Activated CD4-positive, alpha-beta T cell treated with anti-CD3 and anti-CD28 coated beads, Interleukin-2, amount 10 ng/mL, durations not matched to agents 7 days and 5 days (primary cell): ENCODE data around the gene BNC2. TPM values are rescaled to one million over a fixed set of nuclear protein-coding genes. Genes with fewer than 3 reads are reported as not detected.

Source experiments
- CTCF ChIA-PET: fragments of 350-600 bp; sonication (Branson Sonifier 250); formaldehyde crosslinking; loops from one replicate; lab custom pipeline; 2021; ENCODE audit warnings: antibody characterized with exemption; lab: Charles Lee
- POLR2A ChIA-PET: fragments of 350-600 bp; sonication (Branson Sonifier 250); formaldehyde crosslinking; loops from one replicate; lab custom pipeline; 2021; ENCODE audit warnings: antibody characterized with exemption; lab: Charles Lee
- DNase-seq: peaks from one replicate; pipeline ENCODE4 v3.0.0-alpha.2; 2020
- H3K27ac Mint-ChIP-seq: one replicate; pipeline ENCODE4 v1.8.0; 2021; ENCODE audit warnings: mild to moderate bottlenecking, moderate library complexity, mixed read lengths
- H3K27me3 Mint-ChIP-seq: one replicate; pipeline ENCODE4 v1.8.0; 2021; ENCODE audit warnings: mixed read lengths
- H3K36me3 Mint-ChIP-seq: one replicate; pipeline ENCODE4 v1.8.0; 2021; ENCODE audit warnings: low read depth, mixed read lengths
- H3K4me1 Mint-ChIP-seq: one replicate; pipeline ENCODE4 v1.8.0; 2021; ENCODE audit warnings: mixed read lengths
- H3K4me3 Mint-ChIP-seq: one replicate; pipeline ENCODE4 v1.8.0; 2021; ENCODE audit warnings: mild to moderate bottlenecking, moderate library complexity, mixed read lengths
- H3K9me3 Mint-ChIP-seq: one replicate; pipeline ENCODE4 v1.8.0; 2021; ENCODE audit warnings: mixed read lengths
- total RNA-seq, 2 experiments: library from RNA; stranded (reverse); gene quantifications; one replicate each; pipeline ENCODE4 v1.2.3, GENCODE V29; 2021

The BNC2 gene
- total RNA-seq, 2 experiments from 2014 or later: not detected

DNA sequence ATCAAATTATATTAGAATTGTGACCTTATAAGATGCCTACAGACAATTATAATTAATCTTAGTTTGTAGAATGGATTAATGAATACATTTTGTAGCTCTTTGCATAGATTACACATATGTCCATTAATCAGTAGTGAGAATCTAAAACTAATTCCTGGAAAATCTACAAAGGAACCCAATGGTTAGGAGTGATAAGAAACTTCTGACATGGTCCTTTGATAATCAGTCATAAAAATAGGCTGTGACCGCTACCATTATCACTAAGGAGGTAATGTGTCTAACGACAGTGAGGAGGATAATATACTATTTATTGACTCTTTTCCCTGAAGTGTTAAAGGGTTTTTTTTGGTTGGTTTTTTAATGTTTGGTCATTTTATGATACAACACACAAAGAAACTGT is 46.6 kb downstream of the BNC2 start:
- peaks cover 3% of the 10 kb centered on the region for H3K27me3 Mint-ChIP-seq
- no peak overlapping the region for H3K27ac Mint-ChIP-seq
- POLR2A ChIA-PET: no interaction called here
- no peak overlapping the region for H3K4me3 Mint-ChIP-seq
- H3K36me3 Mint-ChIP-seq: no peaks in the 10 kb centered on the region
- H3K9me3 Mint-ChIP-seq: no peaks in the 10 kb centered on the region
- CTCF ChIA-PET: no interaction called here
- DNase-seq: no peak
- H3K4me1 Mint-ChIP-seq: no peaks in the 10 kb centered on the region

GRCh38 chr9:16821344-16821743 is 49.1 kb downstream of the BNC2 start:
- CTCF ChIA-PET: no interaction called here
- POLR2A ChIA-PET: no interaction called here
- no peaks in the 10 kb centered on the region for H3K27me3 Mint-ChIP-seq

GRCh38 chr9:16817514-16817913 is 53.0 kb downstream of the BNC2 start:
- POLR2A ChIA-PET: no interaction called here
- CTCF ChIA-PET: interaction anchor here (0.9 kb wide), 1 partner anchor 48 kb away, joined by 3 read pairs; no protein-coding TSS in a partner anchor
- H3K4me1 Mint-ChIP-seq: no peaks in the 10 kb centered on the region
- DNase-seq: no peak
- H3K27ac Mint-ChIP-seq: no peak overlapping the region
- H3K36me3 Mint-ChIP-seq: no peaks in the 10 kb centered on the region
- no peaks in the 10 kb centered on the region for H3K9me3 Mint-ChIP-seq
- H3K4me3 Mint-ChIP-seq: no peak overlapping the region
- no peaks in the 10 kb centered on the region for H3K27me3 Mint-ChIP-seq

More at GRCh38 chr9:16821344-16821743, 49.1 kb downstream of the BNC2 start:
- no peak for DNase-seq
- H3K4me1 Mint-ChIP-seq: no peaks in the 10 kb centered on the region
- H3K36me3 Mint-ChIP-seq: no peaks in the 10 kb centered on the region
- H3K27ac Mint-ChIP-seq: no peak overlapping the region
- no peaks in the 10 kb centered on the region for H3K9me3 Mint-ChIP-seq
- H3K4me3 Mint-ChIP-seq: no peak overlapping the region

DNA sequence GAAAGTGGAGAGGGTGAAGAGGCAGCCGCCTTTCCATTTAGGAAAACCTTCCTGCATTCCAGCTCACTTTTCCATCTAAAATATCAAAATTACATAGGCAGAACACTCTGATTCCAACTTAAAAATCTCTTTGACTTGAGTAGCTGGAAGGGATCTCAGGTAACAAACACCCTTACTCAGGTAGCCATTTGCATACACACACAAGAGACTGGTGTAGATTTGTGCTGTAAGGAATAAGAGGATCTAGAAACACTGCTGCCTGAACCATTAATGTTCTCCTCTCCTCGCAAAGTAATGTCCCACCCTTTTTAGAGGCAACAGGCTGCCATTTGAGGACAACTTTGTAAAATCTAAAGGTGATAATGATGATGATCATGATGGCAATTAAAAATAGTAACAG is 53.5 kb downstream of the BNC2 start:
- no peak overlapping the region for H3K27ac Mint-ChIP-seq
- no peak for DNase-seq
- no peaks in the 10 kb centered on the region for H3K36me3 Mint-ChIP-seq
- no peaks in the 10 kb centered on the region for H3K9me3 Mint-ChIP-seq
- POLR2A ChIA-PET: no interaction called here
- no peaks in the 10 kb centered on the region for H3K27me3 Mint-ChIP-seq
- no peak overlapping the region for H3K4me3 Mint-ChIP-seq
- CTCF ChIA-PET: no interaction called here
- no peaks in the 10 kb centered on the region for H3K4me1 Mint-ChIP-seq

- H3K27ac Mint-ChIP-seq: no peak overlapping the region
- no peaks in the 10 kb centered on the region for H3K36me3 Mint-ChIP-seq
- H3K27me3 Mint-ChIP-seq: no peaks in the 10 kb centered on the region
- H3K4me1 Mint-ChIP-seq: no peaks in the 10 kb centered on the region
- POLR2A ChIA-PET: no interaction called here
- H3K4me3 Mint-ChIP-seq: no peak overlapping the region
- CTCF ChIA-PET: no interaction called here
- DNase-seq: no peak
- no peaks in the 10 kb centered on the region for H3K9me3 Mint-ChIP-seq
These were observed 54.5 kb downstream of the BNC2 start for GRCh38 chr9:16816011-16816410.

- H3K36me3 Mint-ChIP-seq: no peaks in the 10 kb centered on the region
- POLR2A ChIA-PET: no interaction called here
- H3K27ac Mint-ChIP-seq: no peak overlapping the region
- CTCF ChIA-PET: no interaction called here
- no peaks in the 10 kb centered on the region for H3K27me3 Mint-ChIP-seq
- no peaks in the 10 kb centered on the region for H3K9me3 Mint-ChIP-seq
- no peaks in the 10 kb centered on the region for H3K4me1 Mint-ChIP-seq
- no peak overlapping the region for H3K4me3 Mint-ChIP-seq
- no peak for DNase-seq
These were observed 55.4 kb downstream of the BNC2 start for GRCh38 chr9:16815079-16815478.

DNA sequence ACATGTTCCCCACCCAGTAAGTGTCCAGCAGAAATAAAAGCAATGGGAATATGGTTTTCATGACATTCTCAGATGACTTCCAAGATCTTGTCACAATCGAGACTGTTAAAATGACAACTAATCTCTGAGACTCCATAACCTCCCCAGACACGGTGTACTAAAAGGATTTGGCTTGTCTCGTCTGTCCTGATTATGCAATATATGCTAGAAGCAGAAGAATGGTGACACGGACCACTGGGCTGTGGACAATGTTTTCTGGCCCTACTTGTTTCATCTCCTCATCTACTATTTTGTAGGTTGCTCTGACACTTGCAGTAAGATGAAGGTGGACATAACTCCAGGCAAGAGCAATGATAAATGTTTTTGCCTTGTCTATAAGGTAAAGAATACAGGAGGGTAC is 56.6 kb downstream of the BNC2 start:
- ChIA-PET CTCF (no interaction called here), POLR2A (no interaction called here)
- H3K4me3 Mint-ChIP-seq: no peak overlapping the region
- no peak for DNase-seq
- H3K9me3 Mint-ChIP-seq: no peaks in the 10 kb centered on the region
- no peaks in the 10 kb centered on the region for H3K36me3 Mint-ChIP-seq
- no peaks in the 10 kb centered on the region for H3K4me1 Mint-ChIP-seq
- no peaks in the 10 kb centered on the region for H3K27me3 Mint-ChIP-seq
- no peak overlapping the region for H3K27ac Mint-ChIP-seq

DNA sequence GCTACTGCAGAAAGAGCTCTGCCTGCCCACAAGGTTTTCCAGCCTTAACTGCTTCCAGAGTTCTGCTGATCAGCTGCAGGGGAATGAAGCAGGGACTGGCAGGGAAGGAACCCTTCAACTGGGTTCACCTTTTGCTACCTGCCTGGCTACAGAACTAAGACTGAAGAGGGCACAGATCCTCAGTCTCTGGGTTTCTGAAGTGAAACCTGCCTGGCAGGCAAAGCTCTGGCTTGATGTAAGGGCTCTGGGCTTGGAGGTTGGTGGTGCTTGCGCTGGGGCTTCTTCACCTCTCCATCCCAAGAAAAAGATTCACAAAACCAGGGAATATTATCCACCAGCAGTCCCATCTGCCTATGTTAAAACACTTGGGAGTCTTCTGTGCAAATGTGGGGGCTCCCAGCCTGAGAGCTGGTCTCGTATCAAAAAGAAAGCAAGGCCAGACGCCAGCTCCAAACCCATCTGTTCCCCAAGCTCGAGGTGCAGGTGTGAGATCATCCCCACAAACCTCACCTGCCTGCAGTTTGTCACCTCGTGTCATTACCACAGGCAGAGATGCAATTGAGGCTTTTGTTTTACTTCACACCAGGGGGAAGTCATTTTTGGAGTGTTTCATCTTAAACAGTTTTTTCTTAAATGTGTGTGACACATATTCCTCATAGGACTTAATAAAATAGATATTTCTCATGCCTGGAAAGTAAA is 58.3 kb downstream of the BNC2 start:
- CTCF ChIA-PET: interaction anchor here (0.5 kb wide), 1 partner anchor 169 kb away, joined by 3 read pairs; no protein-coding TSS in a partner anchor
- POLR2A ChIA-PET: no interaction called here
- Mint-ChIP-seq H3K9me3 (no peaks in the 10 kb centered on the region), H3K4me1 (no peaks in the 10 kb centered on the region), H3K36me3 (no peaks in the 10 kb centered on the region), H3K27me3 (no peaks in the 10 kb centered on the region), H3K27ac (no peak overlapping the region), H3K4me3 (no peak overlapping the region)
- DNase-seq: no peak

DNA sequence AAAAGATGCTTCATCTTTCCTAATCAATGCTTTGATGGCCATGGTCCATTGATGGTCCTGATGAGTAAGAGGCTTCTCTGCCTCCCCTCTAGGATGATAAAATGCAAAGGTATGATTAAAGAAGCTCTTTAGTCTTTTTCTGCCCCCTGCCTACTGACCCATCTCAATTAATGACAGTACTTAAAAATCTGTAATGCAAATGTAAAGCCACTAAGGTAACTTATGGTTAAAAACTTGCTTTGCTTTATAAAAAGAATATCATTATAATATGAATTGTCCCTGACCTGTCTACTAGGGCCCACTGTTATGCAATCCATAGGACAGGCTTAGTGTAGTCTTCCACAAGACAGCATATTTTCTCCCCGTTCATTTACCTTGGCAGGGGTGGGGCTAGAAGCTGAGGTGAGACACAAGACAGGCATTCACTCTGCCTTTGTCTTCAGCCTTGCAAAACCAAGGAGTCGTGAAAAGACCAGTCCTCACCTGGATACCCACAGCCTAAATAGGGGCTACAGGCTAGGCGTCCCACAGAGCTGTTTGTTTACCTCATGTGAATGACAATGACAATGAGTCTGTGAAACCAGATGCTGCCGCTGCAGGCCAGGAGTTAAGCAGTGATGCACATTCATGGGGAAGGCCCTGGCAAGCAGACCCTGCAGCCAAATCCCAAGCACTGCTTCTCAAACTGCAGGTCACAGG is 60.4 kb downstream of the BNC2 start:
- Mint-ChIP-seq H3K36me3 (no peaks in the 10 kb centered on the region), H3K27ac (no peak overlapping the region), H3K9me3 (no peaks in the 10 kb centered on the region), H3K4me1 (no peaks in the 10 kb centered on the region), H3K27me3 (no peaks in the 10 kb centered on the region), H3K4me3 (no peak overlapping the region)
- no peak for DNase-seq
- ChIA-PET CTCF (no interaction called here), POLR2A (no interaction called here)

DNA sequence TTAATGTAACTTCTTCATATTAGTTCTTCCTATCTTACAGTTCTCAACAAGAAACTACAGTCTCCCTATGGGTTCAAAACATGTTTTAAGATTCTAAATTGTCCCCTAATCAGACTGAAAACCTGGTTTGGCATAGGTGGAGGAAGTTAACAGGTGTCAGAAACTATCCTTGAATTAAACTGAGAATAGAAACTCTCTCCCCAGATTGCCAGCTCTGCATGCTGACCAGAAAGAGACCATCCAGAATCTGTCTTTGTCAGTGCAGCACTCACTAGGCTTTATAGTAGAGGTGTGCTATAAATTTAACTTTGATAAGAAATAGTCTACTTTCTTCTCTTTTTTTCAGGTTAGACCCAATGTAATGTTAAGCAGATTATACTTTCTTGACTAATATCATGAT is 63.8 kb downstream of the BNC2 start:
- POLR2A ChIA-PET: no interaction called here
- no peaks in the 10 kb centered on the region for H3K9me3 Mint-ChIP-seq
- no peaks in the 10 kb centered on the region for H3K27me3 Mint-ChIP-seq
- DNase-seq: no peak
- no peak overlapping the region for H3K27ac Mint-ChIP-seq
- H3K36me3 Mint-ChIP-seq: no peaks in the 10 kb centered on the region
- no peak overlapping the region for H3K4me3 Mint-ChIP-seq
- CTCF ChIA-PET: interaction anchor here (1.1 kb wide), 1 partner anchor 1212 kb away, joined by 3 read pairs; no protein-coding TSS in a partner anchor
- no peaks in the 10 kb centered on the region for H3K4me1 Mint-ChIP-seq

DNA sequence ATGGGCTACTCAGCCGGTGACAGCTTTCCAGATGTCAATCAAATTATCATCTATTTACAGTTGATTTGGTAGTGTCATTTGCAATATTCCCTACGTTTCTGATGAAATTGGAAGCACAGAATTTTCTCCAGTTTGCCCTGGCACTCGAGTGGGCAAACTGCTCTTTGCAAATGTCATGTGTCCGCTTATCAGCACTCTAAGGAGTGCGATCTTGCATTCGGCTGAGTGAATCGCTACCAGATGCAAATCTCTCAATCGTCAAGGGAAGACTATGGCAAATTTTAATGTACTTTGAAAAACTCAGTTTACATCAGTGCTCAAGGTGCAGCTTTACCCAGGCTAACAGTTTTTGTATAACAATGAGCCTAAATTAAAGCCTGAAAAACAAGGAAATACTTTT is 66.8 kb downstream of the BNC2 start:
- no peaks in the 10 kb centered on the region for H3K36me3 Mint-ChIP-seq

DNA sequence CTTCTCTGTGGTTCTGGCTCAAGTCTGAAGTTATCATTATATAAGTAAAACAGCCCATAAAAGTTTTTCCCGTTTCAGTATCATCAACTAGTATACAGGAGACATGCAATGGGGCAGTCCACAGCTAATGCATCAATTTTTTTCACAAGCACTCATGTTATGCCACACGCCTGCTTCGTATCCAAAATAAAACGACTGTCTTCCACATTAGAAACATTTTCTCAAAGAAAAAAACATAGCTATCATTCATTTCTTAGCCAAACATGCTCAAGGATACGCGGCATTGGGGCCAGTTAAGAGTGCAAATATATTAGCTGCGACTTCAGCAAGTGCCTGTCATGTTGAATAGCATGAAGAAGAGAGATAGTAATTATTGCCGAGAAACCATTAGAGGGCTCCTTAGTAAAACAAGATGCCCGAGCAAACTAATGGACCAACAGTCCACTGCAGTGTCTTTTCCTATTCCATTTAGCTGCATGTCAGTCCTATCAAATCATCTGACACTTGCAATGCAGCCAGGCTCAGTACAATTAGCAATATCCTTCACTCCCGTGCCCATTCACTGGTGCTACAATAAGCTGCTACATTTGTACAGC is 68.5 kb downstream of the BNC2 start:
- ChIA-PET POLR2A (no interaction called here), CTCF (no interaction called here)
- H3K27me3 Mint-ChIP-seq: no peaks in the 10 kb centered on the region
- no peak overlapping the region for H3K4me3 Mint-ChIP-seq
- no peak overlapping the region for H3K27ac Mint-ChIP-seq
- no peak for DNase-seq
- H3K9me3 Mint-ChIP-seq: no peaks in the 10 kb centered on the region
- no peaks in the 10 kb centered on the region for H3K36me3 Mint-ChIP-seq
- H3K4me1 Mint-ChIP-seq: no peaks in the 10 kb centered on the region

More for the DNA sequence above, 66.8 kb downstream of the BNC2 start:
- Mint-ChIP-seq H3K9me3 (no peaks in the 10 kb centered on the region), H3K27ac (no peak overlapping the region), H3K4me3 (no peak overlapping the region), H3K27me3 (no peaks in the 10 kb centered on the region), H3K4me1 (no peaks in the 10 kb centered on the region)
- ChIA-PET CTCF (no interaction called here), POLR2A (no interaction called here)
- DNase-seq: no peak

- Mint-ChIP-seq H3K27ac (no peak overlapping the region), H3K36me3 (no peaks in the 10 kb centered on the region), H3K27me3 (no peaks in the 10 kb centered on the region), H3K9me3 (no peaks in the 10 kb centered on the region), H3K4me1 (no peaks in the 10 kb centered on the region), H3K4me3 (no peak overlapping the region)
- no peak for DNase-seq
- POLR2A ChIA-PET: no interaction called here
- CTCF ChIA-PET: no interaction called here
These were observed 74.1 kb downstream of the BNC2 start for GRCh38 chr9:16796304-16796825.
